GM10248 (cell line): ENCODE measurements around the gene TM4SF20.

Experiments
- CTCF ChIA-PET: fragments of 300-600 bp; sonication (Branson Sonifier 250); formaldehyde crosslinking; extraction: SDS; loops from one replicate; lab custom pipeline; 2021; ENCODE audit warnings: antibody characterized with exemption; lab: Yijun Ruan, JAX
- POLR2A ChIA-PET: fragments of 350-650 bp; sonication (Branson Sonifier 250); formaldehyde crosslinking; extraction: SDS; loops from one replicate; lab custom pipeline; 2020; ENCODE audit warnings: antibody characterized with exemption; lab: Yijun Ruan, JAX
- DNase-seq: peaks from one replicate; pipeline ENCODE4 v3.0.0; 2012; ENCODE audit errors: extremely low spot score
- CTCF ChIP-seq: IDR thresholded peaks from 2 replicates; pipeline ENCODE4 v1.5.1; 2012; ENCODE audit warnings: mild to moderate bottlenecking, low read depth; ENCODE audit errors: extremely low read depth, missing control alignments, control extremely low read depth

Gene TM4SF20

GRCh38 chr2:227378371-227378782 is 729 bp downstream of the TM4SF20 start:
- POLR2A ChIA-PET = interaction anchor here (0.6 to 0.7 kb wide), 2 partner anchors 20 to 26 kb away, joined by 3 read pairs; no protein-coding TSS in a partner anchor
- CTCF ChIA-PET = interaction anchor here (1.0 to 3.0 kb wide), 4 partner anchors 8 to 388 kb away, joined by 3 to 9 read pairs (median 6); no protein-coding TSS in a partner anchor
- DNase-seq = no peak
- TF ChIP-seq CTCF = no peak

GRCh38 chr2:227377467-227378351 is 1.4 kb downstream of the TM4SF20 start:
- no peak for DNase-seq
- CTCF ChIA-PET = interaction anchor here (1.5 to 3.0 kb wide), 3 partner anchors 9 to 28 kb away, joined by 5 to 9 read pairs (median 6); no protein-coding TSS in a partner anchor

GRCh38 chr2:227376656-227377396 is 2.3 kb downstream of the TM4SF20 start:
- TF ChIP-seq CTCF = no peak
- DNase-seq = no peak
- ChIA-PET POLR2A (no interaction called here), CTCF (interaction anchor here (1.5 kb wide), 1 partner anchor 25 kb away, joined by 5 read pairs; no protein-coding TSS in a partner anchor)

More at GRCh38 chr2:227377467-227378351, 1.4 kb downstream of the TM4SF20 start:
- peak; percentile 8 for TF ChIP-seq CTCF
- POLR2A ChIA-PET = interaction anchor here (0.7 kb wide), 1 partner anchor 26 kb away, joined by 3 read pairs; no protein-coding TSS in a partner anchor

- CTCF ChIA-PET = interaction anchor here (1.2 to 1.6 kb wide), 3 partner anchors 9 to 12 kb away, joined by 4 read pairs; no protein-coding TSS in a partner anchor
These were observed 4.9 kb downstream of the TM4SF20 start for GRCh38 chr2:227374158-227374557.

GRCh38 chr2:227373389-227373788 is 5.7 kb downstream of the TM4SF20 start:
- POLR2A ChIA-PET = no interaction called here
- no peak for DNase-seq
- no peak for TF ChIP-seq CTCF
- CTCF ChIA-PET = interaction anchor here (0.8 kb wide), 1 partner anchor 8 kb away, joined by 3 read pairs; no protein-coding TSS in a partner anchor

More at GRCh38 chr2:227374158-227374557, 4.9 kb downstream of the TM4SF20 start:
- TF ChIP-seq CTCF = no peak
- POLR2A ChIA-PET = no interaction called here
- no peak for DNase-seq

- no peak for DNase-seq
- ChIA-PET POLR2A (no interaction called here), CTCF (no interaction called here)
- no peak for TF ChIP-seq CTCF
These were observed 8.3 kb downstream of the TM4SF20 start for GRCh38 chr2:227370791-227371312.
